NCI-H748 (cell line): ENCODE data around the gene NEO1.

ENCODE experiments used
- DNase-seq: peaks from one replicate; lab custom pipeline; 2025; ENCODE audit not compliant: unreplicated experiment; lab: John Stamatoyannopoulos, UW

Gene NEO1

GRCh38 chr15:73325191-73325861 is 273.1 kb downstream of the NEO1 start:
- DNase-seq: peak; percentile 1

GRCh38 chr15:73326157-73326556 is 273.9 kb downstream of the NEO1 start:
- no peak for DNase-seq

GRCh38 chr15:73328149-73328820 is 276.0 kb downstream of the NEO1 start:
- DNase-seq: no peak

- DNase-seq: no peak
These were observed 276.7 kb downstream of the NEO1 start for GRCh38 chr15:73328981-73329380.

- DNase-seq: no peak
These were observed 277.4 kb downstream of the NEO1 start for GRCh38 chr15:73329501-73330200.

GRCh38 chr15:73330206-73331051 is 278.2 kb downstream of the NEO1 start:
- no peak for DNase-seq

- DNase-seq: no peak
These were observed 279.2 kb downstream of the NEO1 start for GRCh38 chr15:73331501-73331900.

GRCh38 chr15:73331991-73332925 is 280.0 kb downstream of the NEO1 start:
- DNase-seq: no peak

- DNase-seq: no peak
These were observed 280.7 kb downstream of the NEO1 start for GRCh38 chr15:73333001-73333400.

GRCh38 chr15:73334086-73334485 is 281.8 kb downstream of the NEO1 start:
- no peak for DNase-seq

- no peak for DNase-seq
These were observed 282.8 kb downstream of the NEO1 start for GRCh38 chr15:73335026-73335425.

- DNase-seq: no peak
These were observed 283.2 kb downstream of the NEO1 start for GRCh38 chr15:73335471-73335870.

- no peak for DNase-seq
These were observed 284.5 kb downstream of the NEO1 start for GRCh38 chr15:73336756-73337155.

- DNase-seq: no peak
These were observed 284.9 kb downstream of the NEO1 start for GRCh38 chr15:73337187-73337586.

- DNase-seq: peak; percentile 55
These were observed 285.8 kb downstream of the NEO1 start for GRCh38 chr15:73338058-73338457.

GRCh38 chr15:73338606-73339374 is 286.5 kb downstream of the NEO1 start:
- no peak for DNase-seq

GRCh38 chr15:73340502-73341192 is 288.4 kb downstream of the NEO1 start:
- DNase-seq: no peak

- DNase-seq: no peak
These were observed 289.8 kb downstream of the NEO1 start for GRCh38 chr15:73341886-73342600.
